ENCODE results near the gene TMEM143. TPM values are rescaled to one million over a fixed set of nuclear protein-coding genes. Genes with fewer than 3 reads are reported as not detected.

The TMEM143 gene
- total and polyA plus RNA-seq, 10 of the 15 experiments (the other 5 are each of a cell fraction or from before 2014, with no cell fraction given) = 1.5 to 19.5 (median 10.1) TPM

GRCh38 chr19:48362716-48363499 lies 832 bp downstream of the TMEM143 start (continued):
- 0 out of 2 replicates have a peak, but pooled peaks have one; percentile 17 for TF ChIP-seq ZNF207 (IDR thresholded peaks at IDR 0.05; ENCODE audit: borderline replicate concordance)
- TF ChIP-seq TCF12 (IDR thresholded peaks at IDR 0.05; ENCODE audit: low read depth, low read length) = 0 out of 2 replicates have a peak, but pooled peaks have one; percentile 34
- no peak for TF ChIP-seq SMC3 (IDR thresholded peaks at IDR 0.05; ENCODE audit: borderline replicate concordance, low read length)
- TF ChIP-seq, protein P1, sequence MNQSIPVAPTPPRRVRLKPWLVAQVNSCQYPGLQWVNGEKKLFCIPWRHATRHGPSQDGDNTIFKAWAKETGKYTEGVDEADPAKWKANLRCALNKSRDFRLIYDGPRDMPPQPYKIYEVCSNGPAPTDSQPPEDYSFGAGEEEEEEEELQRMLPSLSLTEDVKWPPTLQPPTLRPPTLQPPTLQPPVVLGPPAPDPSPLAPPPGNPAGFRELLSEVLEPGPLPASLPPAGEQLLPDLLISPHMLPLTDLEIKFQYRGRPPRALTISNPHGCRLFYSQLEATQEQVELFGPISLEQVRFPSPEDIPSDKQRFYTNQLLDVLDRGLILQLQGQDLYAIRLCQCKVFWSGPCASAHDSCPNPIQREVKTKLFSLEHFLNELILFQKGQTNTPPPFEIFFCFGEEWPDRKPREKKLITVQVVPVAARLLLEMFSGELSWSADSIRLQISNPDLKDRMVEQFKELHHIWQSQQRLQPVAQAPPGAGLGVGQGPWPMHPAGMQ (IDR thresholded peaks at IDR 0.05; ENCODE audit: borderline replicate concordance) = no peak
- TF ChIP-seq TARDBP (IDR thresholded peaks at IDR 0.05; ENCODE audit: borderline replicate concordance) = peak; percentile 92
- TF ChIP-seq CREM (IDR thresholded peaks at IDR 0.05; ENCODE audit: low read depth) = peak; percentile 84; the same call in 1 of the 2 replicates
- TF ChIP-seq HSF1 (IDR thresholded peaks at IDR 0.05; ENCODE audit: low read depth, low read length) = no peak
- no peak for TF ChIP-seq SKIL (IDR thresholded peaks at IDR 0.05; ENCODE audit: low read depth, poor library complexity, severe bottlenecking)
- TF ChIP-seq ASH2L (IDR thresholded peaks at IDR 0.05; ENCODE audit: borderline replicate concordance, low read depth) = no peak
- no peak for TF ChIP-seq HDAC6 (IDR thresholded peaks at IDR 0.05; ENCODE audit: unreplicated experiment)
- TF ChIP-seq, protein P2, sequence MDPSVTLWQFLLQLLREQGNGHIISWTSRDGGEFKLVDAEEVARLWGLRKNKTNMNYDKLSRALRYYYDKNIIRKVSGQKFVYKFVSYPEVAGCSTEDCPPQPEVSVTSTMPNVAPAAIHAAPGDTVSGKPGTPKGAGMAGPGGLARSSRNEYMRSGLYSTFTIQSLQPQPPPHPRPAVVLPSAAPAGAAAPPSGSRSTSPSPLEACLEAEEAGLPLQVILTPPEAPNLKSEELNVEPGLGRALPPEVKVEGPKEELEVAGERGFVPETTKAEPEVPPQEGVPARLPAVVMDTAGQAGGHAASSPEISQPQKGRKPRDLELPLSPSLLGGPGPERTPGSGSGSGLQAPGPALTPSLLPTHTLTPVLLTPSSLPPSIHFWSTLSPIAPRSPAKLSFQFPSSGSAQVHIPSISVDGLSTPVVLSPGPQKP (IDR thresholded peaks at IDR 0.05; ENCODE audit: low read depth, low read length) = 0 out of 2 replicates have a peak, but pooled peaks have one; percentile 10
- TF ChIP-seq SMAD5 (IDR thresholded peaks at IDR 0.05; ENCODE audit: low read depth) = no peak
- peak; percentile 69 for TF ChIP-seq YY1 (IDR thresholded peaks at IDR 0.05; ENCODE audit: low read depth, low read length)
- TF ChIP-seq ZBED1 (IDR thresholded peaks at IDR 0.05; ENCODE audit: borderline replicate concordance) = no peak
- 0 out of 4 replicates have a peak, but pooled peaks of 1 of the 2 experiments have one; percentile 10 for TF ChIP-seq BHLHE40 (IDR thresholded peaks at IDR 0.05; ENCODE audit: borderline replicate concordance in 1 of 2, low read depth in 2 of 2, low read length in 1 of 2)
- TF ChIP-seq NKRF (conservative IDR thresholded peaks at IDR 0.05) = no peak
- TF ChIP-seq NFYA (IDR thresholded peaks at IDR 0.05; ENCODE audit: borderline replicate concordance, low read depth, low read length) = no peak
- no peak for TF ChIP-seq POLR2AphosphoS2 (IDR thresholded peaks at IDR 0.05; ENCODE audit: low read depth, low read length)
- peak; percentile 79 for TF ChIP-seq SUZ12 (IDR thresholded peaks at IDR 0.05; ENCODE audit: unreplicated experiment)
- 0 out of 2 replicates have a peak, but pooled peaks have one; percentile 23 for TF ChIP-seq SIN3A (IDR thresholded peaks at IDR 0.05; ENCODE audit: low read depth, low read length)

All from GM12878 (cell line).